HCT116 (cell line): ENCODE measurements around the gene ZNF146. TPM values are rescaled to one million over a fixed set of nuclear protein-coding genes. Genes with fewer than 3 reads are reported as not detected.

ENCODE experiments used
- ATAC-seq: fragments of 200-7000 bp; cut with Tn5 transposase; 2 replicates; pipeline ENCODE4 v1.9.1; 2020; ENCODE audit warnings: mild to moderate bottlenecking, moderate library complexity
- BruUV-seq: library from RNA; stranded (reverse); fragments of 400-500 nt; replicated peaks from 2 replicates; lab custom pipeline; 2021; lab: Mats Ljungman, UMichigan
- CTCF ChIA-PET: fragments of 300-600 bp; sonication (Branson Sonifier 250); formaldehyde crosslinking; loops from one replicate; lab custom pipeline; 2021; ENCODE audit warnings: antibody characterized with exemption; lab: Charles Lee
- POLR2A ChIA-PET: fragments of 300-600, 350-600 bp; sonication (Branson Sonifier 250); formaldehyde crosslinking; loops from one replicate; lab custom pipeline; 2021; ENCODE audit warnings: antibody characterized with exemption; lab: Charles Lee
- RAD21 ChIA-PET, 2 experiments: fragments of 300-600 bp; sonication (Branson Sonifier 250); formaldehyde crosslinking; loops; one replicate each; lab custom pipeline; 2023; ENCODE audit warnings: low total read pairs in 2 of 2; ENCODE audit not compliant: uncharacterized antibody in 2 of 2, unreplicated experiment in 2 of 2, low non-redundant PET in 1 of 2; lab: Charles Lee
- DNase-seq: peaks from one replicate; pipeline ENCODE4 v3.0.0-alpha.2; 2010; ENCODE audit warnings: low read depth, low spot score
- H2AFZ ChIP-seq: fragments of 200-600 bp; shearing (Covaris generic), sonication (generic); 2 replicates; pipeline ENCODE4 v1.6.1; 2017; ENCODE audit warnings: low read depth, mixed run types, mixed read lengths, antibody characterized with exemption, low read length; ENCODE audit not compliant: poor library complexity, severe bottlenecking
- H3K27ac ChIP-seq: 2 replicates; pipeline ENCODE4 v1.5.1; 2012; ENCODE audit warnings: low read depth, low read length
- H3K27me3 ChIP-seq: fragments of 200-600 bp; sonication (generic); 2 replicates; pipeline ENCODE4 v1.6.1; 2016; ENCODE audit warnings: mixed run types, low read length, mixed read lengths; ENCODE audit not compliant: insufficient read depth
- H3K36me3 ChIP-seq, 2 experiments: fragments of 200-500 bp in 1 of 2; fragments of 200-600 bp in 1 of 2; sonication (Bioruptor generic) in 1 of 2; sonication (generic) in 1 of 2; 2 replicates each; pipeline versions ENCODE4 v1.5.1 to v1.6.1; 2014 to 2016; ENCODE audit warnings: low read length in 2 of 2, inconsistent platforms in 1 of 2, mixed read lengths in 1 of 2, mixed run types in 1 of 2; ENCODE audit not compliant: insufficient read depth in 2 of 2, control insufficient read depth in 1 of 2
- H3K4me1 ChIP-seq, 2 experiments: fragments of 200-600 bp in 1 of 2; sonication (generic) in 1 of 2; 2 replicates each; pipeline versions ENCODE4 v1.5.1 to v1.6.1; 2012 to 2017; ENCODE audit warnings: low read length in 2 of 2, inconsistent platforms in 1 of 2, mild to moderate bottlenecking in 1 of 2, mixed read lengths in 1 of 2, mixed run types in 1 of 2, moderate library complexity in 1 of 2; ENCODE audit not compliant: insufficient read depth in 2 of 2, control insufficient read depth in 1 of 2
- H3K4me2 ChIP-seq: fragments of 200-600 bp; sonication (generic); 2 replicates; pipeline ENCODE4 v1.6.1; 2017; ENCODE audit warnings: mixed run types, low read length, mixed read lengths
- H3K4me3 ChIP-seq, 2 experiments: fragments of 200-600 bp in 1 of 2; sonication (generic) in 1 of 2; replicated peaks in 1 of 2; 2 replicates each; pipeline ENCODE4 v1.5.1; 2011 to 2016; ENCODE audit warnings: low read length in 2 of 2, control low read depth in 1 of 2, low read depth in 1 of 2, mild to moderate bottlenecking in 1 of 2, mixed read lengths in 1 of 2, mixed run types in 1 of 2
- H3K79me2 ChIP-seq: fragments of 200-600 bp; sonication (generic); 2 replicates; pipeline ENCODE4 v1.6.1; 2017; ENCODE audit warnings: mild to moderate bottlenecking, mixed run types, low read length, moderate library complexity, mixed read lengths; ENCODE audit not compliant: insufficient read depth
- H3K9ac ChIP-seq: fragments of 200-600 bp; sonication (generic); 2 replicates; pipeline ENCODE4 v1.6.1; 2016; ENCODE audit warnings: low read length, mixed read lengths
- H3K9me2 ChIP-seq: fragments of 200-600 bp; sonication (generic), shearing (Covaris generic); 2 replicates; pipeline ENCODE4 v1.6.1; 2017; ENCODE audit warnings: mixed run types, mild to moderate bottlenecking, moderate library complexity; ENCODE audit not compliant: insufficient read depth
- H3K9me3 ChIP-seq, 2 experiments: fragments of 200-500 bp in 1 of 2; fragments of 200-600 bp in 1 of 2; sonication (Bioruptor generic) in 1 of 2; sonication (generic) in 1 of 2; 2 replicates each; pipeline ENCODE4 v1.6.1; 2014 to 2017; ENCODE audit warnings: low read length in 2 of 2, mixed read lengths in 2 of 2, inconsistent platforms in 1 of 2, low read depth in 1 of 2, mild to moderate bottlenecking in 1 of 2, mixed run types in 1 of 2, moderate library complexity in 1 of 2; ENCODE audit not compliant: control insufficient read depth in 1 of 2, insufficient read depth in 1 of 2
- H4K20me1 ChIP-seq: fragments of 200-600 bp; sonication (generic), shearing (Covaris generic); 2 replicates; pipeline ENCODE4 v1.6.1; 2017; ENCODE audit warnings: mixed run types, mild to moderate bottlenecking, moderate library complexity; ENCODE audit not compliant: insufficient read depth
- JUND ChIP-seq: IDR thresholded peaks from 2 replicates; pipeline ENCODE4 v1.6.1; 2012
- POLR2AphosphoS5 ChIP-seq: IDR thresholded peaks from 2 replicates; pipeline ENCODE4 v1.6.1; 2011; ENCODE audit warnings: mild to moderate bottlenecking, low read depth, low read length, moderate library complexity
- SRF ChIP-seq: IDR thresholded peaks from 2 replicates; pipeline ENCODE4 v1.6.1; 2012; ENCODE audit warnings: low read depth
- intact Hi-C: fragments of 100-400 bp; cut with micrococcal nuclease; formaldehyde crosslinking; loops from 2 replicates; pipeline ENCODE4 v1.10.0; 2022
- total RNA-seq: library from RNA; stranded (reverse); gene quantifications from one replicate; pipeline ENCODE4 v1.2.1, GENCODE V29; 2021; ENCODE audit not compliant: unreplicated experiment
- TF ChIP-seq, protein P1 (sequence below), 3 experiments: fragments of 200-600 bp in 1 of 3; sonication (generic) in 1 of 3; IDR thresholded peaks in 2 of 3; conservative IDR thresholded peaks in 1 of 3; 2 replicates each; pipeline ENCODE4 v1.5.1; 2012 to 2017; ENCODE audit warnings: low read depth in 2 of 3, low read length in 2 of 3, antibody characterized with exemption in 1 of 3, borderline replicate concordance in 1 of 3, control low read depth in 1 of 3, mild to moderate bottlenecking in 1 of 3, mixed read lengths in 1 of 3, mixed run types in 1 of 3, moderate library complexity in 1 of 3; ENCODE audit not compliant: insufficient read depth in 1 of 3

The ZNF146 gene
- total RNA-seq, 1 experiment from 2014 or later, result 105 TPM

DNA sequence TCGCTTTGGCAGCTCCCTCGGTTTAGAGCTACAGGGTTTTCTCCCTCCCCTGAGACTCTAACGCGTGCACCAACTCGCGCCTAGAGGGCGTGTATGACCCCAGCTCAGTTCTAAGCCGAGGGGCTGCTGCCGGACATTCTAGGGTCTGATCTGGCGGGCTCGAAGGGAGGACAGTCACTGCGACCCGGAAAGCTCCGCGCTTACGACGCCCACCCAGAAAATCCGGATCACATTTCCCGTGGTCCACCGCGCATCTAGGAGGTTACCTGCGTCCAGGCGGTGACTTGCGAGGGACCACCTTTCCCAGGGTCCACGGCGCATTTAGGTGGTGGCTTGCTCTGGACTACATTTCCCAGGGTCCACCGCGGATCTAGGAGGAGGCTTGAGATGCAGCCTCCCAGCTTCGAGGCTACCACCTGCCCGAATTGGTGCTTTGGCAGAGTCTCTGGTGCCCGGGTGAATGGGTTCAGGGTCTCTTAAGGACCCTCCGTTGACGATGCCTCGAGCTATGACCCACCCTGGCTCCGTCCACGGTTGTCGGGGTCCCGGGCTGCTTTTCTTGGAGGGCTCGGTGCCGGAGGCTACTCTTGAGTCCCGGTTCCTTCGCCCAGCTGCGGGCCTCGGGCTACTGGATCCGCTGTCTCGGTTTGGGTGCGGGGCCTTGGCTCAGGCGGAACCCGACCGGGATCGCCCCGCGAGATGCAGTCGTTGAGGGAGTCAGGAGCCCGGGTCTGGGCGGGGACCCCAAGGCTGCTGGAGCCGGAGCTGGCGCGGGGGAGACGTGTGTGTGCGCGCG is 30.5 kb downstream of the ZNF146 start:
- BruUV-seq, result no TSS peak
- H3K9ac ChIP-seq, result no peak overlapping the region
- H3K4me3 ChIP-seq, result no peak overlapping the region
- ChIA-PET POLR2A (no interaction called here), CTCF (no interaction called here), RAD21 (no interaction called here)
- intact Hi-C loops, result no loop called here
- no peaks in the 10 kb centered on the region for H3K9me2 ChIP-seq
- H3K27ac ChIP-seq, result no peak overlapping the region
- H3K36me3 ChIP-seq, result no peaks in the 10 kb centered on the region
- no peaks in the 10 kb centered on the region for H3K4me1 ChIP-seq
- no peak for ATAC-seq
- H3K79me2 ChIP-seq, result no peaks in the 10 kb centered on the region
- peaks cover 0 to 4% of the 10 kb centered on the region in 2 experiments; a peak in 2 of 4 replicates for H3K9me3 ChIP-seq
- no peak overlapping the region for H3K4me2 ChIP-seq
- H2AFZ ChIP-seq, result no peak overlapping the region
- no peak for DNase-seq
- no peaks in the 10 kb centered on the region for H3K27me3 ChIP-seq
- no peaks in the 10 kb centered on the region for H4K20me1 ChIP-seq
- no peak for TF ChIP-seq JUND

DNA sequence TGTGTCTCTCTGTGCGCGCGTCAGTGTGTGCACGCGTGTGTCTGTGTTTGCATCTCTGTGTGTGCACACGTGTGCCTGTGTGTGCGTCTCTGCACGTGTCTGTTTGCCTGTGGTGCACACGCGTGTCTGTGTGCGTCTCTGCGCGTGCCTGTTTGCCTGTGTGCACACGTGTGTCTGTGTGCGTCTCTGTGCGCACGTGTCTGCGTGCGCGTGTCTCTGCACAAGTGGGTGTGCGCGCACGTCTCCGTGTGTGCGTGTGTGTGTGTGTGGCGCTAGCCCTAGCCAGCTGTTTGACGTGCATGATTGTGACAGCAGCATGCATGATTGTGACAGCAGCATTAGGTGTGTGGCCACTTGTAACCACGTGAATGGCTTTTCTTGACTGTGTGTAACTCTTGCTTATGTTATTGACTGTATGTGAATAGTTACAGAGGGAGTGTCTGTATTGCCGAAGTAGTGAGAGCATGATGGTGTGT is 31.1 kb downstream of the ZNF146 start:
- Histone ChIP-seq H2AFZ (no peak overlapping the region), H3K27me3 (no peaks in the 10 kb centered on the region), H3K4me1 (no peaks in the 10 kb centered on the region), H3K9me3 (peaks cover 0 to 4% of the 10 kb centered on the region in 2 experiments; a peak in 2 of 4 replicates), H3K9me2 (no peaks in the 10 kb centered on the region), H3K79me2 (no peaks in the 10 kb centered on the region), H3K27ac (no peak overlapping the region), H3K4me3 (no peak overlapping the region), H3K9ac (no peak overlapping the region), H4K20me1 (no peaks in the 10 kb centered on the region), H3K4me2 (no peak overlapping the region), H3K36me3 (no peaks in the 10 kb centered on the region)
- intact Hi-C loops, result no loop called here
- ATAC-seq (no peak), DNase-seq (no peak)
- CTCF ChIA-PET, result no interaction called here
- POLR2A ChIA-PET, result no interaction called here
- no TSS peak for BruUV-seq
- TF ChIP-seq SRF, result no peak
- TF ChIP-seq POLR2AphosphoS5, result no peak
- TF ChIP-seq, protein P1, sequence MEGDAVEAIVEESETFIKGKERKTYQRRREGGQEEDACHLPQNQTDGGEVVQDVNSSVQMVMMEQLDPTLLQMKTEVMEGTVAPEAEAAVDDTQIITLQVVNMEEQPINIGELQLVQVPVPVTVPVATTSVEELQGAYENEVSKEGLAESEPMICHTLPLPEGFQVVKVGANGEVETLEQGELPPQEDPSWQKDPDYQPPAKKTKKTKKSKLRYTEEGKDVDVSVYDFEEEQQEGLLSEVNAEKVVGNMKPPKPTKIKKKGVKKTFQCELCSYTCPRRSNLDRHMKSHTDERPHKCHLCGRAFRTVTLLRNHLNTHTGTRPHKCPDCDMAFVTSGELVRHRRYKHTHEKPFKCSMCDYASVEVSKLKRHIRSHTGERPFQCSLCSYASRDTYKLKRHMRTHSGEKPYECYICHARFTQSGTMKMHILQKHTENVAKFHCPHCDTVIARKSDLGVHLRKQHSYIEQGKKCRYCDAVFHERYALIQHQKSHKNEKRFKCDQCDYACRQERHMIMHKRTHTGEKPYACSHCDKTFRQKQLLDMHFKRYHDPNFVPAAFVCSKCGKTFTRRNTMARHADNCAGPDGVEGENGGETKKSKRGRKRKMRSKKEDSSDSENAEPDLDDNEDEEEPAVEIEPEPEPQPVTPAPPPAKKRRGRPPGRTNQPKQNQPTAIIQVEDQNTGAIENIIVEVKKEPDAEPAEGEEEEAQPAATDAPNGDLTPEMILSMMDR (IDR thresholded peaks at IDR 0.05 in 2 of 3, conservative IDR thresholded peaks at IDR 0.05 in 1 of 3; ENCODE audit: borderline replicate concordance in 1 of 3, insufficient read depth in 1 of 3, low read depth in 2 of 3, low read length in 2 of 3), result no peak
- RAD21 ChIA-PET, result no interaction called here
